RWPE1 (cell line): Measurements from ENCODE around the gene SLC2A11.

Source experiments
- CTCF ChIA-PET: fragments of 350-600 bp; sonication (Branson Sonifier 250); formaldehyde crosslinking; extraction: SDS; loops from one replicate; lab custom pipeline; 2021; lab: Yijun Ruan, JAX
- POLR2A ChIA-PET: fragments of 400-600 bp; formaldehyde crosslinking; extraction: SDS; loops from one replicate; lab custom pipeline; 2020; ENCODE audit warnings: antibody characterized with exemption; ENCODE audit not compliant: low non-redundant PET; lab: Yijun Ruan, JAX
- DNase-seq: peaks from one replicate; pipeline ENCODE4 v3.0.0; 2012; ENCODE audit warnings: low spot score
- H3K27ac ChIP-seq: fragments of 450-650 bp; 2 replicates; pipeline ENCODE4 v1.5.1; 2017
- TF ChIP-seq, protein P1 (sequence below): fragments of 450-650 bp; conservative IDR thresholded peaks from 2 replicates; pipeline ENCODE4 v1.5.1; 2017; ENCODE audit warnings: low read depth, mild to moderate bottlenecking

The SLC2A11 gene

DNA sequence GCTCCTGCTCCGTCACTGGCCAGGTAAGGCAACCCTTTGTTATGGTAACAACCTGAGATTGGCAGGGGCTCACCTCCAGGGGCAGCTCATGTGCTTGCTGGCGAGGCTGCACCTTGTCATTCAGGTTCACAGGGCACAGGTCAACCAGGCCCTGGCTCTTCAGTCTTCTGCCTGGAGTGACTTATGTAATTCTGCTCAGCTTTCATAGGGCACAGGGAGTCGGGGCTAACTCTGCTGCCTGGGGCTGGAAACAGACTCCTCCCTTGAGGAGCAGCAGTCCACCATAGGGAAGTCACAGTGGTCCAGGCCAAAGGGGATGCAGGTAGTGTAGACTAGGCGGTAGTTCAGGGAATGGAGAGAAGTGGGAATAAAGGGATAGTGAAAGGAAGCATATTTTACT is 35.0 kb downstream of the SLC2A11 start:
- H3K27ac ChIP-seq: peak overlapping the region; percentile 96; the same call in 1 of the 2 replicates
- POLR2A ChIA-PET: no interaction called here
- CTCF ChIA-PET: no interaction called here
- no peak for DNase-seq
- TF ChIP-seq, protein P1, sequence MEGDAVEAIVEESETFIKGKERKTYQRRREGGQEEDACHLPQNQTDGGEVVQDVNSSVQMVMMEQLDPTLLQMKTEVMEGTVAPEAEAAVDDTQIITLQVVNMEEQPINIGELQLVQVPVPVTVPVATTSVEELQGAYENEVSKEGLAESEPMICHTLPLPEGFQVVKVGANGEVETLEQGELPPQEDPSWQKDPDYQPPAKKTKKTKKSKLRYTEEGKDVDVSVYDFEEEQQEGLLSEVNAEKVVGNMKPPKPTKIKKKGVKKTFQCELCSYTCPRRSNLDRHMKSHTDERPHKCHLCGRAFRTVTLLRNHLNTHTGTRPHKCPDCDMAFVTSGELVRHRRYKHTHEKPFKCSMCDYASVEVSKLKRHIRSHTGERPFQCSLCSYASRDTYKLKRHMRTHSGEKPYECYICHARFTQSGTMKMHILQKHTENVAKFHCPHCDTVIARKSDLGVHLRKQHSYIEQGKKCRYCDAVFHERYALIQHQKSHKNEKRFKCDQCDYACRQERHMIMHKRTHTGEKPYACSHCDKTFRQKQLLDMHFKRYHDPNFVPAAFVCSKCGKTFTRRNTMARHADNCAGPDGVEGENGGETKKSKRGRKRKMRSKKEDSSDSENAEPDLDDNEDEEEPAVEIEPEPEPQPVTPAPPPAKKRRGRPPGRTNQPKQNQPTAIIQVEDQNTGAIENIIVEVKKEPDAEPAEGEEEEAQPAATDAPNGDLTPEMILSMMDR: no peak

DNA sequence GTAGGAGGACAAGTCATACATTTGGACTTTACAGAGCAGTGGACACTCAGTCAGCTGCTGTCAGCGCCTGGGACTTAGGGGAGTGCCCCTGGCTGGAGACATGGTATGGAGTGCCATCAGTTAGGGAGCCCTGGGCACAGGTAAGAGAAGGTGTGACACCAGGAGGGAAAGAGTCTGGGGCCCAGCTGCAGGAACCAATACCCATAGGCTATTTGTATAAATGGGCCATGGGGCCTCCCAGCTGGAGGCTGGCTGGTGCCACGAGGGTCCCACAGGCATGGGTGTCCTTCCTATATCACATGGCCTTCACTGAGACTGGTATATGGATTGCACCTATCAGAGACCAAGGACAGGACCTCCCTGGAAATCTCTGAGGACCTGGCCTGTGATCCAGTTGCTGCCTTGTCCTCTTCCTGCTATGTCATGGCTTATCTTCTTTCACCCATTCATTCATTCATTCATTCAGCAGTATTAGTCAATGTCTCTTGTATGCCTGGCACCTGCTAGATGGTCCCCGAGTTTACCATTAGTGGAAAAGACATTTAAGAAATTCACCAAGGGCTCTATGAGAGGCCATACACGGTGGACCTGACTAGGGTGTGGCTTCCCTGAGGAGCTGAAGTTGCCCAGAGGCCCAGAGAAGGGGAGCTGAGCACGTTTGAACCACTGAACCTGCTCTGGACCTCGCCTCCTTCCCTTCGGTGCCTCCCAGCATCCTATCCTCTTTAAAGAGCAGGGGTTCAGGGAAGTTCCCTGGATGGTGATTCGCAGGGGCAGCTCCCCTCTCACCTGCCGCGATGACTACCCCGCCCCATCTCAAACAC is 35.7 kb downstream of the SLC2A11 start:
- TF ChIP-seq, protein P1: no peak
- ChIA-PET CTCF (interaction anchor here (0.6 kb wide), 1 partner anchor 31 kb away, joined by 3 read pairs; no protein-coding TSS in a partner anchor), POLR2A (interaction anchor here (1.4 to 1.5 kb wide), 2 partner anchors 10 to 20 kb away, joined by 4 to 7 read pairs; no protein-coding TSS in a partner anchor)
- peak overlapping the region; percentile 96 for H3K27ac ChIP-seq
- no peak for DNase-seq

DNA sequence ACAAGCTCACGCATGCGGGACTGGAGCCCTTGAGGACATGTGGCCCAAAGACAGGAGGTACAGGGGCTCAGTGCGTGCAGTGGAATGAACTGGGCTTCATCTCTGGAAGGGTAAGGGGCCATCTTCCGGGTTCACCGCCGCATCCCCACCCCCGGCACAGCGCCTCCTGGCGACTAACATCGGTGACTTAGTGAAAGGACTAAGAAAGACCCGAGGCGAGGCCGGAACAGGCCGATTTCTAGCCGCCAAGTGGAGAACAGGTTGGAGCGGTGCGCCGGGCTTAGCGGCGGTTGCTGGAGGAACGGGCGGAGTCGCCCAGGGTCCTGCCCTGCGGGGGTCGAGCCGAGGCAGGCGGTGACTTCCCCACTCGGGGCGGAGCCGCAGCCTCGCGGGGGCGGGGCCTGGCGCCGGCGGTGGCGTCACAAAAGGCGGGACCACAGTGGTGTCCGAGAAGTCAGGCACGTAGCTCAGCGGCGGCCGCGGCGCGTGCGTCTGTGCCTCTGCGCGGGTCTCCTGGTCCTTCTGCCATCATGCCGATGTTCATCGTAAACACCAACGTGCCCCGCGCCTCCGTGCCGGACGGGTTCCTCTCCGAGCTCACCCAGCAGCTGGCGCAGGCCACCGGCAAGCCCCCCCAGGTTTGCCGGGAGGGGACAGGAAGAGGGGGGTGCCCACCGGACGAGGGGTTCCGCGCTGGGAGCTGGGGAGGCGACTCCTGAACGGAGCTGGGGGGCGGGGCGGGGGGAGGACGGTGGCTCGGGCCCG is 36.5 kb downstream of the SLC2A11 start, which contains the start of gene MIF:
Gene MIF, plus strand, starts transcription at position 439 of the 765 bp plus-strand sequence. Its CDS starts 92 bp downstream, at position 531.
- DNase-seq: peak; percentile 86
- ChIA-PET POLR2A (interaction anchor here (0.5 to 1.5 kb wide), 4 partner anchors 9 to 356 kb away, joined by 3 to 7 read pairs (median 4); no protein-coding TSS in a partner anchor), CTCF (interaction anchor here (0.6 to 0.8 kb wide), 6 partner anchors 30 to 922 kb away, joined by 3 to 4 read pairs (median 3); no protein-coding TSS in a partner anchor)
- TF ChIP-seq, protein P1: peak; percentile 80
- H3K27ac ChIP-seq: peak within 1 kb of the TSS; percentile 96

DNA sequence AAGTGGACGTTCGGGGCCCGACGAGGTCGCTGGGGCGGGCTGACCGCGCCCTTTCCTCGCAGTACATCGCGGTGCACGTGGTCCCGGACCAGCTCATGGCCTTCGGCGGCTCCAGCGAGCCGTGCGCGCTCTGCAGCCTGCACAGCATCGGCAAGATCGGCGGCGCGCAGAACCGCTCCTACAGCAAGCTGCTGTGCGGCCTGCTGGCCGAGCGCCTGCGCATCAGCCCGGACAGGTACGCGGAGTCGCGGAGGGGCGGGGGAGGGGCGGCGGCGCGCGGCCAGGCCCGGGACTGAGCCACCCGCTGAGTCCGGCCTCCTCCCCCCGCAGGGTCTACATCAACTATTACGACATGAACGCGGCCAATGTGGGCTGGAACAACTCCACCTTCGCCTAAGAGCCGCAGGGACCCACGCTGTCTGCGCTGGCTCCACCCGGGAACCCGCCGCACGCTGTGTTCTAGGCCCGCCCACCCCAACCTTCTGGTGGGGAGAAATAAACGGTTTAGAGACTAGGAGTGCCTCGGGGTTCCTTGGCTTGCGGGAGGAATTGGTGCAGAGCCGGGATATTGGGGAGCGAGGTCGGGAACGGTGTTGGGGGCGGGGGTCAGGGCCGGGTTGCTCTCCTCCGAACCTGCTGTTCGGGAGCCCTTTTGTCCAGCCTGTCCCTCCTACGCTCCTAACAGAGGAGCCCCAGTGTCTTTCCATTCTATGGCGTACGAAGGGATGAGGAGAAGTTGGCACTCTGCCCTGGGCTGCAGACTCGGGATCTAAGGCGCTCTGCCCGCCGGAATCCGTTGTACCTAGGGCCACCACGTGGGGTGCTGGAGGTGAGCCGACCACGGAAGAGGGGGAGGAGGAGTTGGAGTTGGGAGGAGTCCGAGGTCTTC is 37.3 kb downstream of the SLC2A11 start:
- TF ChIP-seq, protein P1: no peak; the same call in 1 of the 2 replicates
- peak; percentile 73 for DNase-seq
- H3K27ac ChIP-seq: peak overlapping the region; percentile 96
- POLR2A ChIA-PET: interaction anchor here (0.5 to 1.5 kb wide), 4 partner anchors 8 to 205 kb away, joined by 3 to 7 read pairs (median 4); no protein-coding TSS in a partner anchor
- CTCF ChIA-PET: interaction anchor here (0.5 to 0.8 kb wide), 4 partner anchors 51 to 489 kb away, joined by 3 to 4 read pairs (median 3); no protein-coding TSS in a partner anchor

DNA sequence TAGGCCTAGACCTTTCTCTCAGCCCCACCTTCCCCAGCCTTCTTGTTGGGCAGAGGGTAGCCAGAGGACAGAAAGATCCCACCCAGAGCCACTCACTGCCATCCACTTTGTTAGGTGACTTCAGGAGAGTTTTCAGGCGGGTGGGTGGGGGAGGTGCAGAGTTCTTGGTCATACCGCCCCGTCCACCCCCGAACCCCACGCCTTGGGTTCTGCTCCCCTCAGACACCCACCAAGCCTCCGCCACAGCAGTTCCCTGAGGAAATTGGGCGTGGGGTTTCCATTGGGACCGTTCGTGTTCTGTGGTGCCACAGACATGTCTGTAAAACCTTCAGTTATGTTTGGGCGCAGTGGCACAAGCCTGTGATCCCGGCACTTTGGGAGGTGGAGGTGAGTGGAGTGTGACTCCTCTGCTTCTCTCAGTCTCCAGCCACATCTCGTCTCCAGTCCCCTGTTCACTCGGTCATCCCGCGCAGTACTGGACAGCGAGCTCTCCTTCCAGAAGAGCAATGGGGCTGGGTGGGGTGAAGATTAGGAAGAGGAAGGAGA is 38.0 kb downstream of the SLC2A11 start:
- DNase-seq: no peak
- CTCF ChIA-PET: interaction anchor here (0.5 kb wide), 1 partner anchor 52 kb away, joined by 3 read pairs; no protein-coding TSS in a partner anchor
- peak overlapping the region; percentile 96 for H3K27ac ChIP-seq
- POLR2A ChIA-PET: no interaction called here
- TF ChIP-seq, protein P1: no peak
